Testis (tissue), 2 donors: ENCODE measurements around the gene SMYD3.

Source experiments
- CTCF ChIP-seq, 3 experiments: fragments of 450-650 bp in 2 of 3; fragments of 200-600 bp in 1 of 3; sonication (generic) in 1 of 3; IDR thresholded peaks; one replicate each; pipeline ENCODE4 v1.5.1; 2016 to 2019; ENCODE audit warnings: antibody characterized with exemption in 3 of 3, mild to moderate bottlenecking in 2 of 3, moderate library complexity in 1 of 3
- POLR2A ChIP-seq: fragments of 450-650 bp; IDR thresholded peaks from one replicate; pipeline ENCODE4 v1.6.1; 2017; ENCODE audit warnings: antibody characterized with exemption, mild to moderate bottlenecking, moderate library complexity

- TF ChIP-seq CTCF (IDR thresholded peaks at IDR 0.05) (no peak), POLR2A (no peak)
Measured at GRCh38 chr1:246295968-246296367, 211.1 kb downstream of the SMYD3 start.
